VCaP (cell line): ENCODE results near the gene GOLGA8Q.
"Not testable (repeated sequence)": the region's sequence is repeated elsewhere in the genome, so short reads cannot be mapped to it uniquely, and the experiment has no call there.

ENCODE experiments used
- H3K27ac ChIP-seq: fragments of 450-650 bp; 2 replicates; pipeline ENCODE4 v1.5.1; 2017
- TF ChIP-seq, protein P1 (sequence below): fragments of 450-650 bp; conservative IDR thresholded peaks from 2 replicates; pipeline ENCODE4 v1.5.1; 2017; ENCODE audit warnings: mild to moderate bottlenecking, moderate library complexity

The GOLGA8Q gene, protein sequence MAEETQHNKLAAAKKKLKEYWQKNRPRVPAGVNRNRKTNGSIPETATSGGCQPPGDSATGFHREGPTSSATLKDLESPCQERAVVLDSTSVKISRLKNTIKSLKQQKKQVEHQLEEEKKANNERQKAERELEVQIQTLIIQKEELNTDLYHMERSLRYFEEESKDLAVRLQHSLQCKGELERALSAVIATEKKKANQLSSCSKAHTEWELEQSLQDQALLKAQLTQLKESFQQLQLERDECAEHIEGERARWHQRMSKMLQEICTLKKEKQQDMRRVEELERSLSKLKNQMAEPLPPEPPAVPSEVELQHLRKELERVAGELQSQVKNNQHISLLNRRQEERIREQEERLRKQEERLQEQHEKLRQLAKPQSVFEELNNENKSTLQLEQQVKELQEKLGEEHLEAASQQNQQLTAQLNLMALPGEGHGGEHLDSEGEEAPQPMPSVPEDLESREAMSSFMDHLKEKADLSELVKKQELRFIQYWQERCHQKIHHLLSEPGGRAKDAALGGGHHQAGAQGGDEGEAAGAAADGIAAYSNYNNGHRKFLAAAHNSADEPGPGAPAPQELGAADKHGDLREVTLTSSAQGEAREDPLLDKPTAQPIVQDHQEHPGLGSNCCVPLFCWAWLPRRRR

DNA sequence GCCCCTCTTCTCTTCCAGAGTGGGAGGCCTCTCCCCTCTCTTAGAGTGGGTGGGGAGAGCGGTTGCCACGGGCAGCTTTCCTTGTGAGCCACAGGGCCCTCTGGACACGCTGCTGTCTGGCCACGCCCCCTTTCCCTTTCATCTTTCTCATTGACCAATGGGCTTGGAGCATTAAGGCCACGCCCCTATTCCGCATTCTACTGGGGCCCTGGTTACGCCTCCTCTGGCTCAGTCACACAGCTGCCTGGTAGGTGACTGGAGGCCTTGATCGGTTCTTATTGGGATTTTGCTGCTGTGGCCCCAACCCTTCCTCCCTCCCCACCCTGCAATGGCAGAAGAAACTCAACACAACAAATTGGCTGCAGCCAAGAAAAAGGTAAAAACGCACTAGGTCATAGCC is at the start of gene GOLGA8Q:
Gene GOLGA8Q, plus strand, starts transcription at position 301 of the 400 bp plus-strand sequence. Its CDS starts 28 bp downstream, at position 329.
- not testable (repeated sequence) for H3K27ac ChIP-seq

DNA sequence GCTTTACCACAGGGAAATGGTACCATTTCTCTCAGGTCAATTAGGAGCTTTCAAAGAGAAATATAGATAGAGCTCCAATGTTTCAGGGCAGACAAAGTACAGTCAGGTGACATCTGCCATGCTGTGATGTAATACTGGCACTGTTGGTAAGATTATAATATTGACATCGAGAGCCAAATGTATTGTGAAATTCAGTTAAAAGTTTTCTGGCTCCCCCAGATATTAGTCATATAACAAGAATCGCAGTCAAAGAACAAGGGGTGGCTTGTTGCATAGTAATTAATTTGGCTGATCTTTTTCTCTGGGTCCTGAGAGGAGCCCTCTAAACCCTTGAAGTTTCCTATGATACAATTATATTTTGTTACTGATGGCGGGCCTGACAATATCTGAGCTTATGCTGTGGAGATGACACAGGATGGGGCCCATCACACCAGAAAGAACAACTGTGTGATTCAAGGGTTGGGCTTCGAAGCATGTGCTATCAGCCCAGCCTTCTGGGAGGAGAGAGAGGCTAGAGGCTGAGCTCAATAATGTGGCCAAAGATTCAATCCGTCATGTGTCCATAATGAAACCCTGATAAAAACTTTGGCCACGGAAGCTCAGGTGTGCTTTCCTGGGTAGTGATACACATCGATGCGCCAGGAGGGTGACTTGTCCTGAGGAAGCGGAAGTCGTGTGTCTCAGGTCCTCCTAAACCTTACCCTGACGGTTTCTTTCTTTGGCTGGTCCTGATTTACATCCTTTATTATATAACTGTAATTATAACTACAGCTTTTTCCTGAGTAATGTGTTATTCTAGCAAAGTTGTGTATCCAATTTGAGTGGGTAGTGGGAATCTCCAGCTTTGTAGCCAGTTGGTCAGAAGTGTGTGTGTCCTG is 48.7 kb upstream of the GOLGA8Q start:
- not testable (repeated sequence) for H3K27ac ChIP-seq

GRCh38 chr15:30504162-30504843 is 47.5 kb upstream of the GOLGA8Q start:
- not testable (repeated sequence) for H3K27ac ChIP-seq

DNA sequence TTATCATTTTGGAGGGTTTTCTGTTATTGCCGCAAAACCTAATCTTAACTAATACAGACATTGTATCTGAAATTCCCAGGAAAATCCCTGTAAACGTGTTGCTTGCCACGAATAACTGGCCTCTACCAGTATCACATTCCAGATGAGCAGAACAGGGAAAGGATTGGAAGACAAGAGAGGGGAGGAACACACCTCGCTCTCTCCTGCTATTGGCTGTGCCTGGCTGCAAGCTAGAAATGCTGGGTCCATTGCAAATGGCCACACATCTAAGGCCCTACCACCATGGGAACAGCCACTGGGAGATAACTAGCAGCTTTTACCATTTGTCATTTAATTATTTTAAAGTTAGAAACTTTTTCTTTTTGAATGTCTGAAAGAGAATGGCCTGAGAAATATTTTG is 37.3 kb upstream of the GOLGA8Q start:
- H3K27ac ChIP-seq = not testable (repeated sequence)

DNA sequence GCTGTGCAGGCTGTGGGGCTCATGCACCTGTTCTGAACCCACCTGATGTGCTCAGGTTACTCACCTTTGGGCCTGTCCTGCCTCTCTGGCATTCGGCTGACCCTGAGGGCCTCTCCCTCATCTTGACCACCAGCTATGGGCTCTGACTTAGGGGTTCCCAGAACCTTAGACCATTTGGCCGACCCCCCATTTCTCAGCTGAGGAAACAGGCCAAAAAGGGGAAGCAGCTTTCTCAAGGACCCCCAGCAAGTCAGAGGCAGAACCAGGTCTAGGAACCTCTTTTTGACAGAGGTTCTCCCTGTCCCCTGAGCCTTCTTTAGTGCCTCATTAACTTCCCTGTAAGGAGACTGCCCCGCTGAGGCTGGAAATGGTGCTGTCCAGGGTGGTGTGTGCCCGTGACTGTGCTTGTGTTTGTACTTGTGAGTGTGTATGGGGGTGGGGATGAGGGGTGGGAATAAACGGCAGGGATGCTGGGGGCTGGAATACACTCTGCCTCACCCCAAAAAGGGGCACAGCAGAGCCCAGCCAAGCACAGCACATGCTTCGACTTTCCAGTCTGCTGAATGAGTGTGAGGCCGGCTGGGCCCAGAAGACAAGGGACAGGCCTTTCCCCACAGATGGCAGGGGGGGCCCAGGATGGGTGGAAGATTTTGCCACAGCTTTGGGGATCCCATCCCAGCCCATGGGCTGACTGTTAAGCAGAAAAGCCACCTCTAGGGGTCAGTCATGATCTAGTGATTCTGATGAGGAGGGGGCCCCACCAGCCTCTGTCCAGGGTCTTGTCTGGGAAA is 28.2 kb upstream of the GOLGA8Q start:
- not testable (repeated sequence) for H3K27ac ChIP-seq

GRCh38 chr15:30525912-30526311 is 25.9 kb upstream of the GOLGA8Q start:
- H3K27ac ChIP-seq = not testable (repeated sequence)

GRCh38 chr15:30529049-30529448 is 22.8 kb upstream of the GOLGA8Q start:
- H3K27ac ChIP-seq = not testable (repeated sequence)

- H3K27ac ChIP-seq = not testable (repeated sequence)
Observed at GRCh38 chr15:30566949-30567348, 15.1 kb downstream of the GOLGA8Q start.

DNA sequence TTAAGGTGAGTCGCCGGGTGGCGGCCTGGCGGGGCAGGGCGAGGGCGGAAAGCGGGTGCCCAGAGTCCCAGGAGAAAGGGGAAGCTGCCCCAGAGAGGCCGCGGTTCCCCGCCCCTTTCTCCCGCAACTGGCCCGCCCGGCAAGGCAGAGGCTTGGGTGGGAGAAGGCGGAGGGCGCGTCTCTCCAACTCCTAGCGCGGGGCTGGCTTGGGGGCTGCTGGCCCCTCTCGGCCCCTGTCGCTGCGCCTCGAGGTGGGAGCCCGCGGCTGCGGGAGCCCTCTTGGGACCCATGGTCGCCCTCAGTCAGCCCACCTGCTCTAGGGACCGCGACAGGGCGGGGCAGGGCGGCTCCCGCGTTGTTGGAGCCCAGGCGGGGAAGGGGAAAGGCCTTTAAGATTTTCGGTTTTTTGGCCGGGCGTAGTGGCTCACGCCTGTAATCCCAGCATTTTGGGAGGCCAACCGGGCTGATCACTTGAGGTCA is 21.2 kb downstream of the GOLGA8Q start:
- not testable (repeated sequence) for H3K27ac ChIP-seq

GRCh38 chr15:30579394-30579970 is 27.6 kb downstream of the GOLGA8Q start:
- not testable (repeated sequence) for H3K27ac ChIP-seq

GRCh38 chr15:30580716-30581115 is 28.9 kb downstream of the GOLGA8Q start:
- H3K27ac ChIP-seq = not testable (repeated sequence)

DNA sequence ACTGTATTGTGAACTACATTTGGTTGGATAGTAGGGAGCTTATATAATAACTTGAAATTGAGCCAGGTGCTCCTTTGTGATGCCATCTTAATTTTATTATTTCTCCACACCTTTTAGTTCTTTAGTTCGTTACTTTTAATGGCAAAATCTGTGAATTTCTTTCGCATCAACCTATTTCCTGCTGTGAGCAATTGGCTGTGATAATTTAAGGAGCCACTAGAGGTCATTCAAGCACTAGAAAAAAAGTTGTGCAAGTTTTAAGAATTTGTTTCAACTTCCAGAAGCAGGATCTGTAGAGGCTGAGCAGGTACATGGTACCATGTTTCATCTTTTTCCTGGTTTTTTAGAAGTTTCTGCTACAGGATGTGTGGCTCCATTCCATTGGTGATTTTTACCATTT is 47.1 kb downstream of the GOLGA8Q start:
- TF ChIP-seq, protein P1, sequence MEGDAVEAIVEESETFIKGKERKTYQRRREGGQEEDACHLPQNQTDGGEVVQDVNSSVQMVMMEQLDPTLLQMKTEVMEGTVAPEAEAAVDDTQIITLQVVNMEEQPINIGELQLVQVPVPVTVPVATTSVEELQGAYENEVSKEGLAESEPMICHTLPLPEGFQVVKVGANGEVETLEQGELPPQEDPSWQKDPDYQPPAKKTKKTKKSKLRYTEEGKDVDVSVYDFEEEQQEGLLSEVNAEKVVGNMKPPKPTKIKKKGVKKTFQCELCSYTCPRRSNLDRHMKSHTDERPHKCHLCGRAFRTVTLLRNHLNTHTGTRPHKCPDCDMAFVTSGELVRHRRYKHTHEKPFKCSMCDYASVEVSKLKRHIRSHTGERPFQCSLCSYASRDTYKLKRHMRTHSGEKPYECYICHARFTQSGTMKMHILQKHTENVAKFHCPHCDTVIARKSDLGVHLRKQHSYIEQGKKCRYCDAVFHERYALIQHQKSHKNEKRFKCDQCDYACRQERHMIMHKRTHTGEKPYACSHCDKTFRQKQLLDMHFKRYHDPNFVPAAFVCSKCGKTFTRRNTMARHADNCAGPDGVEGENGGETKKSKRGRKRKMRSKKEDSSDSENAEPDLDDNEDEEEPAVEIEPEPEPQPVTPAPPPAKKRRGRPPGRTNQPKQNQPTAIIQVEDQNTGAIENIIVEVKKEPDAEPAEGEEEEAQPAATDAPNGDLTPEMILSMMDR = 0 out of 2 replicates have a peak, but pooled peaks have one; percentile 8
- H3K27ac ChIP-seq = not testable (repeated sequence)

DNA sequence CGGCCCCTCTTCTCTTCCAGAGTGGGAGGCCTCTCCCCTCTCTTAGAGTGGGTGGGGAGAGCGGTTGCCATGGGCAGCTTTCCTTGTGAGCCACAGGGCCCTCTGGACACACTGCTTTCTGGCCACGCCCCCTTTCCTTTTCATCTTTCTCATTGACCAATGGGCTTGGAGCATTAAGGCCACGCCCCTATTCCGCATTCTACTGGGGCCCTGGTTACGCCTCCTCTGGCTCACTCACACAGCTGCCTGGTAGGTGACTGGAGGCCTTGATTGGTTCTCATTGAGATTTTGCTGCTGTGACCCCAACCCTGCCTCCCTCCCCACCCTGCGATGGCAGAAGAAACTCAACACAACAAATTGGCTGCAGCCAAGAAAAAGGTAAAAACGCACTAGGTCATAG is 51.9 kb downstream of the GOLGA8Q start, which contains the start of gene GOLGA8H:
Gene GOLGA8H, plus strand, starts transcription at position 233 of the 400 bp plus-strand sequence. Its CDS starts 98 bp downstream, at position 331.
- H3K27ac ChIP-seq = not testable (repeated sequence)
